Mucosa of descending colon (tissue), 3 donors: ENCODE results near the gene SLC4A7. TPM values are rescaled to one million over a fixed set of nuclear protein-coding genes. Genes with fewer than 3 reads are reported as not detected.
"Not testable (repeated sequence)": the region's sequence is repeated elsewhere in the genome, so short reads cannot be mapped to it uniquely, and the experiment has no call there.

Source experiments
- ATAC-seq: fragments of 200-7000 bp; cut with Tn5 transposase; one replicate; pipeline ENCODE4 v1.9.1; 2020; ENCODE audit warnings: mild to moderate bottlenecking, moderate library complexity
- DNase-seq, 3 donors: peaks; one replicate each; pipeline ENCODE4 v3.0.0-alpha.2; 2020
- H3K36me3 ChIP-seq: fragments of 200-600 bp; one replicate; pipeline ENCODE4 v1.8.0; 2021; ENCODE audit warnings: low read depth, mild to moderate bottlenecking
- H3K4me1 ChIP-seq: fragments of 200-600 bp; one replicate; pipeline ENCODE4 v1.8.0; 2021; ENCODE audit warnings: low read depth, mild to moderate bottlenecking
- H3K4me3 ChIP-seq: fragments of 200-600 bp; one replicate; pipeline ENCODE4 v1.8.0; 2021; ENCODE audit warnings: mild to moderate bottlenecking
- H3K9me3 ChIP-seq: fragments of 200-600 bp; one replicate; pipeline ENCODE4 v1.8.0; 2021; ENCODE audit warnings: mild to moderate bottlenecking
- intact Hi-C, 2 donors: fragments of 100-400 bp; cut with DNase I in 1 of 2; cut with micrococcal nuclease in 1 of 2; formaldehyde crosslinking; loops; one replicate each; pipeline versions ENCODE4 v1.11.0 to v1.11.1; 2022; cut with DNase I, micrococcal nuclease
- total RNA-seq, 3 donors: library from RNA; stranded (reverse); fragmentation: NEBNext Ultra II Directional in 2 of 3; extraction: Animal tissue kit (Norgen Biotek cat#: 25700) in 2 of 3; gene quantifications; one replicate each; pipeline versions ENCODE4 v1.2.1 to v1.2.4, GENCODE V29; 2021 to 2023
- TF ChIP-seq, protein P1 (sequence below): fragments of 200-600 bp; IDR thresholded peaks from one replicate; pipeline ENCODE4 v1.8.0; 2022; ENCODE audit warnings: antibody characterized with exemption, mild to moderate bottlenecking
- donor health status: DM: no; HTN: no; CAD: no; lungs with moderate emphysema.
- donor health status: DM: no; HTN: no; CAD: no.
- donor health status: DM: no; HTN: yes; CAD: no.

Gene SLC4A7
- total RNA-seq, 3 donors from 2014 or later = 21.2 to 43.3 (median 22.7) TPM

DNA sequence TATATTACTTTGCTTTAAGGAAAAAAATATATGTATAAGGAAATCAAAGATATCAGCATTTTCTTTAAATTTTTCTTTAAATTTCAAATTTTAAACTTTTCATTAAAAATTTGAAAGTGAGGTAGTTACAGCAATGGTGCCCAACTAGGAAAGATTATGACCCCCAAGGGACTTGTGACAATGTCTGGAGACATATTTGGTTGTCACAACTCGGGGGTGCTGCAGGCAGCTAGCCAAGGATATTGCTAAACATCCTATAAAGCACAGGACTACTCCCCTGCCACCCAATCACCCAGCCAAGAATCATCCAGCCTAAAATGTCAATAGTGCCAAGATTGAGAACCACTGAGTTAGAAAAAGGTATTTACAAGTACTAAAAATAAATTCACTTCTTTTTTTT, 57.3 kb downstream of the SLC4A7 start:
- DNase-seq (no peak), ATAC-seq (no peak)
- H3K36me3 ChIP-seq = no peaks in the 10 kb centered on the region
- H3K4me1 ChIP-seq = no peaks in the 10 kb centered on the region
- no peaks in the 10 kb centered on the region for H3K9me3 ChIP-seq
- intact Hi-C loops = no loop called here
- H3K4me3 ChIP-seq = no peak overlapping the region
- TF ChIP-seq, protein P1, sequence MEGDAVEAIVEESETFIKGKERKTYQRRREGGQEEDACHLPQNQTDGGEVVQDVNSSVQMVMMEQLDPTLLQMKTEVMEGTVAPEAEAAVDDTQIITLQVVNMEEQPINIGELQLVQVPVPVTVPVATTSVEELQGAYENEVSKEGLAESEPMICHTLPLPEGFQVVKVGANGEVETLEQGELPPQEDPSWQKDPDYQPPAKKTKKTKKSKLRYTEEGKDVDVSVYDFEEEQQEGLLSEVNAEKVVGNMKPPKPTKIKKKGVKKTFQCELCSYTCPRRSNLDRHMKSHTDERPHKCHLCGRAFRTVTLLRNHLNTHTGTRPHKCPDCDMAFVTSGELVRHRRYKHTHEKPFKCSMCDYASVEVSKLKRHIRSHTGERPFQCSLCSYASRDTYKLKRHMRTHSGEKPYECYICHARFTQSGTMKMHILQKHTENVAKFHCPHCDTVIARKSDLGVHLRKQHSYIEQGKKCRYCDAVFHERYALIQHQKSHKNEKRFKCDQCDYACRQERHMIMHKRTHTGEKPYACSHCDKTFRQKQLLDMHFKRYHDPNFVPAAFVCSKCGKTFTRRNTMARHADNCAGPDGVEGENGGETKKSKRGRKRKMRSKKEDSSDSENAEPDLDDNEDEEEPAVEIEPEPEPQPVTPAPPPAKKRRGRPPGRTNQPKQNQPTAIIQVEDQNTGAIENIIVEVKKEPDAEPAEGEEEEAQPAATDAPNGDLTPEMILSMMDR = no peak

DNA sequence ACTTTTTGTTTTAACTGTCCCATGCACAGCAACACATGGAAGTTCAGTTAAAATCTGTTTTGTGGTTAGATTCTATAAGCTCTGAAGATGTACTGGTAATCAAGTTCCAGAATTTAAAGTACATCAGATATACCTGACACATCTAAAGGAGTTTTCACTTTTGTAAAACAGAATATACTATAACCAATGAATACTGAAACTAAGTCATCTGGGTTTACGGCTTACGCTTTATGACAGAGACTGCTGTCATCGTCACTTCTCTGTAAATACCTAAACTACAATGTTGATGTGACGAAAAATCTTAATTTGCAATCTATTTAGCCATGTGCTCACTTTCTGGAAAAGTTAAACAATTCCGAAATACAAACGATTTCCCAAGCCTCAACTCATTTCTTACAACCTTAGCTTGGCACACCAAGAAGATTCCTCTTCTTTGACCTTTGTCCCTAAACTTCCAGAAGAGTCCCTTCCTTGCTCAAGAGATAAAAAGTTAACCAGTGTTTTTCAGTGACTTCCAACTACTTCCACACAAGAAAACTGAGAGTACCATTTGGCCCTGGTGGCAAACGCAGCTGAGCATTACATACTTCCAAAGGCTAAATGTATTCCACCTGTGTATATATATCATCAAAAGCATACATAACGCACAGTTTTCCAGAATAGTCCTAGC, 58.2 kb downstream of the SLC4A7 start:
- H3K4me3 ChIP-seq = no peak overlapping the region
- intact Hi-C loops = no loop called here
- DNase-seq = no peak
- TF ChIP-seq, protein P1 = no peak
- H3K36me3 ChIP-seq = no peaks in the 10 kb centered on the region
- H3K9me3 ChIP-seq = no peaks in the 10 kb centered on the region
- no peak for ATAC-seq
- no peaks in the 10 kb centered on the region for H3K4me1 ChIP-seq

DNA sequence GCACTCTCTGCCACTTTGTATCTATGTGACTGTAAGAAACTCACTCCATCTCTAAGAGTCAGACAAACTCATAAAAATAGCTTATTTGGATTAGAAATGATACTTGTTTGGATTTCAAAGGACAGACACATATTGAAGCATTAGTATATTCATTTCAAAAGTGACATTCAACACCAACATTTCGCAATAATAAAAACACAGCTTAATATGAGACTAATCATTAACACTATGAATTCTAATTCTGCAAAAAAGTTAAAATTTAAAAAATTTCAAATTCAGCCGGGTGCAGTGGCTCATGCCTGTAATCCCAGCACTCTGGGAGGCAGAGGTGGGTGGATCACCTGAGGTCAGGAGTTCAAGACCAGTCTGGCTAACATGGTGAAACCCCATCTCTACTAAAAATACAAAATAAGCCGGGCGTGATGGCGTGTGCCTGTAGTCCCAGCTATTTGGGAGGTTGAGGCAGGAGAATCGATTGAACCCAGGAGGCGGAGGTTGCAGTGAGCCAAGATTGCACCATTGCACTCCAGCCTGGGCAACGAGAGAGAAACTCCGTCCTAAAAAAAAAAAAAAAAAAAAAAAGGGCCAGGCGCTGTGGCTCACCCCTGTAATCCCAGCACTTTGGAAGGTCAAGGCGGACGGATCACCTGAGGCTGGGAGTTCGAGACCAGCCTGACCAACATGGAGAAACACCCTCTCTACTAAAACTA, 59.2 kb downstream of the SLC4A7 start:
- ATAC-seq, intact Hi-C loops, H3K36me3 ChIP-seq, H3K4me3 ChIP-seq, H3K9me3 ChIP-seq, DNase-seq, H3K4me1 ChIP-seq: not testable (repeated sequence)

DNA sequence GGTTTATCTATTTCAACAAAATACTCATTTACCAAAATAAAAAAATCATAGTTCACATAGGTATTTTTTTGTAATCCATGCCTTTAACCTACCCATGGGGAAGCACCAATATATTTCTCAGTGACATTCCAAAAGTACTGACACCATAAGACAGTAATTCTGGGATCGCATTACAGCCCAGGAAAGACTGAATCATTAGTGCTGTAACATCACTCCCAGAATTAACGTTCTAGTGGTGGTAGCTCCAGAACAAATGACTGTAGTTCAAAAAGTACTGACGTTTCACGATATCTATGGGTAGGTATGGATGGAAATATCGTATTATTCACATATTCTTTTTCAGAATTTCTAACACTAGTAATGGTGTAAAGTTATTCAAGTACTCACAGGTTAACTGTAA, 60.7 kb downstream of the SLC4A7 start:
- TF ChIP-seq, protein P1 = no peak
- no peaks in the 10 kb centered on the region for H3K4me1 ChIP-seq
- no peak overlapping the region for H3K4me3 ChIP-seq
- H3K36me3 ChIP-seq = no peaks in the 10 kb centered on the region
- H3K9me3 ChIP-seq = no peaks in the 10 kb centered on the region
- DNase-seq (no peak), ATAC-seq (no peak)
- intact Hi-C loops = no loop called here

DNA sequence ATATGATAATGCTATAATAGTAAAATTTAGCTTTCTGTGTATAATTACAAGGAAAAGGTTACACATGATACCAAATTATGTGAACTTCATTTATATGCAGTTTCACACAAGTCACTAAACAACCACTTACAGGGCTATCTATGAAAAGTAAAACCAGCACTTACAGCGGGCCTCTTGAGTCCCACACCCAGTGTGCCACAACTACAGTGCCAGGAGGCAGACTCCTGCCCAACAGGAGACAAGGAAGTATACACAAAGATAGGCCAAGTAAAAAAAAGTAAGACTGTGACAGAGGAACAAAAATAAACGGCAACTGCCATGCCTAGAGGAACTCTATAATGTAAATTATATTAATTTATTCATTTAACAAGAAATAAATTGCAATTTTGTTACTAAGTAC, 61.6 kb downstream of the SLC4A7 start:
- Histone ChIP-seq H3K36me3 (no peaks in the 10 kb centered on the region), H3K4me1 (no peaks in the 10 kb centered on the region), H3K9me3 (no peaks in the 10 kb centered on the region), H3K4me3 (no peak overlapping the region)
- TF ChIP-seq, protein P1 = no peak
- ATAC-seq (no peak), DNase-seq (no peak)
- intact Hi-C loops = no loop called here

DNA sequence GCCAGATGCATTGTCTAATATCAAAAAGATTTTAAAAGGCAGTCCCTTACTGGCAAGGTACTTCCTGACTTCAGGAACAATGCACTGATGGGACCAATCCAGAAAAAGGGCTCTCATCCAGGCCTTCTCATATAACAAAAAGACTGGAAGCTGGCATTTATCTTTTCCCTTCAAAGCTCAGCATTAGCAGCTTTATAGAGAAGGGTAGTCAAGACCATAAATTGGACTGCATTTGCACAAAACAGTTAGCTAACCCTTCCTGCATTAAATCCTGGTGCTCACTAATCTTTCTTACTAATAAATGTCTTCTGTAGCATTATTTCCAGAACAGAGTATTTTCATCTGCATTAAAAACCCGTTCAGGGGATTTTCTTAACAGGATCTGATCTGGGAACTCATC, 69.0 kb downstream of the SLC4A7 start:
- DNase-seq (no peak), ATAC-seq (no peak)
- Histone ChIP-seq H3K4me3 (no peak overlapping the region), H3K36me3 (no peaks in the 10 kb centered on the region), H3K9me3 (no peaks in the 10 kb centered on the region), H3K4me1 (no peaks in the 10 kb centered on the region)
- TF ChIP-seq, protein P1 = no peak
- intact Hi-C loops = no loop called here
